GM19240 (cell line): ENCODE measurements around the gene ACOX1.
"Not testable (repeated sequence)": the region's sequence is repeated elsewhere in the genome, so short reads cannot be mapped to it uniquely, and the experiment has no call there.

Experiments used
- DNase-seq: peaks from one replicate; pipeline ENCODE4 v3.0.0; 2011; ENCODE audit warnings: low spot score; ENCODE audit not compliant: insufficient read length

ACOX1 gene

DNA sequence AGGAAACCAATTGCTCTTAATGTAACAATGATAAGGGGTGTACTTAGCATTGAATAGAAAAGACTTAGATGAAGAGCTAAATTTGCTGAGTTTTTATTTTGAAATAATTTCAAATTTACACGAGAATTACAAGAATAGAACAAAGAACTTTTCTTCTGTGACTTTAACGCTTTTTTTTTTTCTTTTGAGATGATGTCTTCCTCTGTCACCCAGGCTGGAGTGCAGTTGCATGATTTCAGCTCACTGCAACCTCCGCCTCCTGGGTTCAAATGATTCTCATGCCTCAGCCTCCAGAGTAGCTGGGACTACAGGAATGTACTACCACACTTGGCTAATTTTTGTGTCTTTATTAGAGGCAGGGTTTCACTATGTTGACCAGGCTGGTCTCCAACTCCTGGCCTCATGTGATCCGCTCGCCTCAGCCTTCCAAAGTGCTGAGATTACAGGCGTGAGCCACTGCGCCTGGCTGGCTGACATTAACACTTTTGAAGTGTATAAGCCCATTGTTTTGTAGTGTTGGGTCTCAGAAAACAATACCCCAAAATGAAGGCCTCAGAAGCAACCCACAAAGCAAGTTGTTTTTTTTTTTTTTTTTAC is 2.2 kb upstream of the ACOX1 start:
- DNase-seq = no peak

DNA sequence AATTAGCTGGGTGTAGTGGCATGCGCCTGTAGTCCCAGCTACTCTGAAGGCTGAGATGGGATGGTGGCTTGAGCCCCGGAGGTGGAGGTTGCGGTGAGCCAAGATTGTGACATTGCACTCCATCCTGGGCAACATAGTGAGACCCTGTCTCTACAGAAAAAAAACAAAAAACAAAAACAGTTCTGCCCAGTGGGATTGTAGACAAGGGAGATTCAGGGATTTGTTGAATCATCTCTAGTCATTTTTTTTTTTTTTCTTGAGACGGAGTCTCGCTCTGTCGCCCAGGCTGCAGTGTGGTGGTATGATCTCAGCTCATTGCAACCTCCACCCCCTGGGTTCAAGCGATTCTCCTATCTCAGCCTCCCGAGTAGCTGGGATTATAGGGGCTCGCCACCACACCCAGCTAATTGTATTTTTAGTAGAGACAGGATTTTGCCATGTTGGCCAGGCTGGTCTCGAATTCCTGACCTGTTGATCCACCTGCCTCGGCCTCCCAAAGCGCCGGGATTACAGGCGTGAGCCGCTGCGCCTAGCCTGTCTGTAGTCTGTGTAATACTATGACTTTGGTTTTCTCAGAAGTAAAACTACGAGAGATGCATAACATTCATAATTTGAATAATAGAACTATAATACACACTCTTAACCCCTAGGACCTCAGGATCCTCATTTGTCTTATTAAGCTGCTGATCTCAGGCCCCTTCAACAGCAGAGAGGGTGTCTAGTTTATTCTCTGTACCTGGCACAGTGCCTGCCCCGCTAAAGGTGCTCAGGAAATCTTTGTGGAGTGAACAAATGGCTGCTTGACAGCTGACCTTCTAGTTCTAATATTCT is 1.4 kb upstream of the ACOX1 start:
- DNase-seq = no peak

DNA sequence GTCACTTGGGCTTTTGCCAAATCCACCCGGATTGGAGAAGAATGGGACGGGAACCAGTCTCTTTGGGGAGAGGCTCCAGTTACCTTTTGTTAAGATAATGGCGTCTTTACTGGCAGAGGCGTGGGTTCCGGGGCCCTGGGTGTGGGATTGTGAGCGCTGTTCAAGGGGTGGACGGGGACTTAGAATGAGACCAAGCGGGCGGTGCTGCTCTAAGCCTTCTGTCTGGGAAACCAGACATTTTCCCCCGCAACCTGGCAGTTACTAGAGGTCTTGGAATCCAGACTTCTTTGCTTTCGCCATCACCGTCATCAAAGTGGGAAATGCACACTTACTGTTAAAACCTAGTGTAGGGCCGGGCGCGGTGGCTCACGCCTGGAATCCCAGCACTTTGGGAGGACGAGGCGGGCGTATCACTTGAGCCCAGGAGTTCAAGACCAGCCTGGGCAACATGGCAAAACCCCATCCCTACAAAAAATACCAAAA is 780 bp upstream of the ACOX1 start:
- no peak for DNase-seq

DNA sequence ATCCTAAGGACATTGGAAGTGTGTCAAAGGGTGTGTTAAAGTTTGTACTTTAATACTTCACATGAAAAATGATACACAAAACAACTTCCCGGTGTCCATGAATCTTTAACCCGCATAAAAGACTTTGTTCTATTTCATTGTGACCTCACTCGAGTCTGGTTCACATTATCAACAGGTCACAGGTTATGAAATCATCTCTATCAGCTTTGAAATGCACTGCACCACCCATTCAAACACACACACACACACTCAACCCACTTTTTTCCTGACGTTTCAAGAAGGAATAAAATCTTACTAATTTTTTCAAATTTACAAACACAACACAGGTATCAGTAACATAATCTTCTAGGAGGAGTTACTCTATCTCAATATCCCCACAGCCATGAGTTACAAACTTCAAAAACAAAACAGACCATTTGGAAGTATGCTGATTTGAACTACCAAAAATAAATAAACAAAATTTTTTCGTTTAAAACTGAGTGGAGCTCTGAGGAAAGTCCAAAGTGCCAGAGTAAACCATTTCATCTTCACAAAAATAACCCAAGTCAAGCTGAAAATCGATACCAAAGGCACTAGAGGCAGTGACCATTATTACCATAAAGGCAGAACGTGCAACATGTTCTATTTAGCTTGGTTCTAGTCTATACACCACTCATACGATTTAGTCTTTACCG is 2.7 kb downstream of the ACOX1 start:
- DNase-seq = no peak

DNA sequence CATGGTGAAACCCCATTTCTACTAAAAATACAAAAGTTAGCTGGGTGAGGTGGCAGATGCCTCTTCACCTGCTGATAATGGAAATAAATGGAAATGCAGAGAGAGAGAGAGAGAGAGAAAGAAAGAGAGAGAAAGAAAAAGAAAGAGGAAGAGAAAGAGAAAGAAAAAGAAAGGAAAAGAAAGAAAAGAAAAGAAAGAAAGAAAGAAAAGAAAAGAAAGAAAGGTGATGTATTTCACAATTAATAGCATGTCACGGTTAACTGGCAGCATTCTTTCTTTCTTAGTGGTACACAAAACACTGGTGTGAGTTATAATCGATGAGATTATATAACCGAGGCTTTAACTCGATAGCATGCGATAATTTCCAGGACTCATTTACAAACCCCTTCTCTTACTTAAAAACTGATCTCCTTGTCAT is 3.2 kb downstream of the ACOX1 start:
- no peak for DNase-seq

DNA sequence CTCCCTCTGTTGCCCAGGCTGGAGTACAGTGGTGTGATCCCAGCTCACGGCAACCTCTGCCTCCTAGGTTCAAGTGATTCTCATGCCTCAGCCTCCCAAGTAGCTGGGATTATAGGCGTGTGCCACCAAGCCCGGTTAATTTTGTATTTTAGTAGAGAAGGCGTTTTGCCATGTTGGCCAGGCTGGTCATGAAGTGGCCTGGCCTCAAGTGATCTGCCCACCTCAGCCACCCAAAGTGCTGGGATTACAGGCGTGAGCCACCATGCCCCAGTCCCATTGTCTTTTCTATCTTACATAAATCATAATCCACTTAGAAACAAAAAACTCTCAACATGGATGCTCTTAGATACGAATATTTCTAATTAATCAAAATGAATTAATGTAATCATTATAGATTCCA is 3.8 kb downstream of the ACOX1 start:
- DNase-seq = not testable (repeated sequence)

DNA sequence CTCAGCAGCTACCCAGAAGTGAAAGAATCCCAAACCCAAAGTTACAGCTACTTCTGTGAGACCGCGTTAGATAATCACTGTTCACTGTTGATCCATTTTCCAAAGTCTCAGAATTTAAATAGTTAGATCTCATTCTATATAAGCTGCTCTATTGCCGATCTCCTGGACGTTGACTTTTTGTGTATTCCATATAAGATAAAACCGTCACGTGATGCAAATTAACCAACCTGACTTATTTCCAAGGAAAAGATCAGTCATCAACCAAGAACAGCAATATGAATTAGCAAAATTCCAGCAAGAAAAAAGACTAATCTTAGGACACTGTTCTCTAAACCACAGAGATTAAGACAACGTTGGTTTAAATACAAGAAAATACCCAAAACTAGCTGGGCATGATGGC is 8.3 kb downstream of the ACOX1 start:
- DNase-seq = no peak

DNA sequence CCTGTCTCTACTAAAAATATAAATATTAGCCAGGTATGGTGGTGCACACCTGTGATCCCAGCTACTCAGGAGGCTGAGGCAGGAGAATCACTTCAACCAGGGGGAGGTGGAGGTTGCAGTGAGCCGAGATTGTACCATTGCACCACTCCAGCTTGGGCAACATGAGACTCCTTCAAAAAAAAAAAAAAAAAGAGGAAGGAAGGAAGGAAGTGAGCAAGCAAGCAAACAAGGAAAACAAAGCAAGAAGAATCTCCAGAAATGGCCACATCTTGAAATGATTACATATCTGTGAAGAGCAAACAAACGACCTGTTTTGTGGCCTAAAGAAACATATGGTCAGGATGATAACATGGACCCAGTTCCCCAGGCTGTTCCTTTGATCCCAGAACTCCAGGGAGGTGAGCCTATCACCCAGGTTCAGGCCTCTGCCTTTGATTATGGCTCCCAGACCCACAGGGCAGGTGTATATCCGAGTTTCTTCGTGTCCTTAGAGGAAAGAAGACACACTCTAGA is 8.9 kb downstream of the ACOX1 start:
- no peak for DNase-seq

DNA sequence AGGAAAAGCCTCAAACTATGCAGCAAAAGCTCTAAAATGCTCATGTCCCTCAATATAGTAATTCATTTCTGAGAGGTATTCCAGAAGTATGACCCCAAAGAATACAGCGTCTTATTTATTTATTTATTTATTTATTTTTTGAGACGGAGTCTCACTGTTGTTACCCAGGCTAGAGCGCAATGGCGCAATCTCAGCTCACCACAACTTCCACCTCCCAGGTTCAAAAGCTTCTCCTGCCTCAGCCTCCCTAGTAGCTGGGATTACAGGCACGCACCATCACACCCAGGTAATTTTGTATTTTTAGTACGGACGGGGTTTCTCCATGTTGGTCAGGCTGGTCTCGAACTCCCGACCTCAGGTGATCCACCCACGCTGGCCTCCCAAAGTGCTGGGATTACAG is 9.9 kb downstream of the ACOX1 start:
- not testable (repeated sequence) for DNase-seq

DNA sequence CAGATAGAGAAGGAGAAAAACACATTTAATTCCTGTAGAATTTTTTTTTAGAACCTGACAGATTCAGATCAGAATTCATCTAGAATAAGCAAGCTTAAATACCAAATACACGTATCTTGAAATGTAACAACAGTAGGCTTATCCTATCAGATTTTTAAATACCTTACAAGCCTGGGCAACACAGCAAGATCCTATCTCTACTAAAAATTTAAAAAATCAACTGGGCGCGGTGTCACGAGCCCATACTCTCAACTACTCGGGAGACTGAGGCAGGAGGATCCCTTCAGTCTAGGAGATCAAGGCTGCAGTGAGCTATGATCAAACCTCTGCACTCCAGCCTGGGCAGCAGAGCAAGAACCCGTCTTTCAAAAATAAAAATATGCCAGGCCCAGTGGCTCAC is 13.5 kb downstream of the ACOX1 start:
- no peak for DNase-seq

DNA sequence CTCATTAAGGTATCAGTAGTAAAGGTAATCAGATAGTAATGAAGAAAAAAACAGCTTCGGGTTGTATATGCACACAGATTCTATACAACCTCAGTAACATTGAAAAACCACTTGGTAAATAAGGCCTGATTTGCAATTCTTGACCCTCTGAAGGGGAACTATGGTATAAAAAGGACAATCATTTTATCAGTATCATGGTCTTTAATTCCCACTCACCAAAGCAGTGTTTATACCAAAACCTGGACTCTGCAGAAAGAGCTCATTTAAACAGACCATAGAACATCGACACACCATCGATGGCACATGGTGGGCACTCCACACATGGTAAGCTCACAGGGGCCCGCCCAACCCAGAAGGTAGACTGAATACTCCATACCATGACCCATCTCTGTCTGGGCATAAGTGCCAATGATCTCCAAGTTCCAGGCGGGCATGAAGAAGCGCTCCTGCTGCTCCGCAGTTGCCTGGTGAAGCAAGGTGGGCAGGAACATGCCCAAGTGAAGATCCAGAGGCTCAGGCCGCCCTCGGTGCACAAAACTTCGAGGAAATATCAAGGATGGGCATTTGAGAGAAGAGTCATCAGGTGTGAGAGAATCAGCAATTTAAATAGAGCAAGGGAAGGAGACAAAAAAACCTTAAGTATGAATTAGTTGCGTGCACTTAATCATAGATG is 19.0 kb downstream of the ACOX1 start:
- DNase-seq = no peak

DNA sequence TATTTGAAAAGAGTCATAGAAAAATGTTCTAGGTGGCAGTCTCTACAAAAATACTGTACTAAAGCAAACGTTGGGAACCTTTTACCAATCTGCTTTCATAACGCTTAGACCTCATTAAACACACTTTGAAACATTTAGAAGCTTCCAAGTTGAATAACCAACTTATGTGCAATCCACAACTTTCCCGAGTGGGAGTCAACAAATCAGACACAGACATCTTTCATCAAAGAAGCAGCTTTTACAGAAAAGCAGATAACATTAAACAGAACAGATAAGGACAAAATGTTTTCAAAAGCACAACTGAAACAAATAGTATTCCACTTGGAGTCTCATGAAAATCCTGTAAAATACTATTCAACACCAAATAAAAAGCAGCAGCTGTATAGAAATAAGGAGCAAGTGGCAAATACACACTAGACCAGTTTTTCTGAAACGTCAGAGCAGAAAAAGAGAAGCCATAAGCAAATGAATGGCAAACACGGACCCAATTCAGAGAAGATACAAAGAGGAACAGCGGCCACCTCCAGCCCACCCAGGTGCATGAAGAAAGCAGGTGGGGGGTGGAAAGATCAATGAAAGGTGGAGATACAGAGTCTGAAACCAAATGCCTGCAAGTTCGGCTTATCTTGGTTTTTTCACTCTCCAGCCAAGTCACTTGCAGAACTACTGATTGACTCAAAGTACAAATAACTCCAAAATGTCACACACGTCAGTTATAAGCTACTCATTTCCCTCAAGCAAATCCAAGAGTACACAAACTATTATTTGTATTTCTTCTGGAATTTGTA is 19.7 kb downstream of the ACOX1 start:
- no peak for DNase-seq

DNA sequence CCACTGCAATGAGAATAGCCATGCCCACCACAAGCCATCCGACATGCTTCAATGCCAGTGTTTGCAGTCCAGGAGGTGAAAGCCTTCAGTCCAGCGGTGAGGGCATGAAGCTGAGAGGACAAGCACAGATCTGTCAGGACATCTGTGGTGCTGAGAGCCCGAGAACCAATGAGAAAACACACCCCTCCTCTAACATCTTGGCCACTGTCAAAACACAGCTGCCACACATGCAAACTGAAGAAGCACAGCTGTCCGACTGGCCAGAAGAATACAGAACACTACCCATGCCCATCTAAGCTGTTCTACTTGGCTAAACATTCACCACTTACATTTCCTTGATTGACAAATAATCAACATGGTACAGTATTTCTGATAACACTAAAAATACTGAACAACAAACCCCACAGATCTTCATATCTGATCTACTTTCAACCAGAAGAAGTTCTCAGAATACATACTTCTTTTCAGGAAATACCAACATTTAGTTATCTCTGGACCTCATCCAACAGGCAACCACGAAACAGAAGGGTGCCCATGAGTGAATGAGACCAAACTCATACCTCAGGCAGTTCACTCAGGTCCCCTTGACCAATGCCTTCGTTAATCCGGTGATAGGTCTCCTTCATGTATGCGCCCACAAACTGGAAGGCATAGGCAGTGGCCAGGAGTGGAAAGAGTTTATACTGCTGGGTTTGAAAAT is 28.0 kb downstream of the ACOX1 start:
- no peak for DNase-seq

DNA sequence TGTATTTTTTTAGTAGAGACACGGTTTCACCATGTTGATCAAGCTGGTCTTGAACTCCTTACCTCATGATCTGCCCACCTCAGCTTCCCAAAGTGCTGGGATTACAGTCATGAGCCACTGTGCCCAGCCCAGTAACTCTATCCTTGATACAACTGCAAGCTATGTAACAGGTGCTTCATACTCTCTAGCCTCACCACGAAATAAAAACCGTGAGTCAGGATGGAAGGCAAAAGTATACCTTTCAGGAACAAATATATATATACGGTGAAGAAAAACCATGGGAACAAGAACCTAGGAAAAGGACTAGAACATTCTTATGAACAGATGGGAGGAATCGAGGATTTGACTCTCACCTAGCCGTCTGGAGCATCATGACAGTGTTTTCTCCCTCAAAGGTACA is 28.5 kb downstream of the ACOX1 start:
- no peak for DNase-seq

DNA sequence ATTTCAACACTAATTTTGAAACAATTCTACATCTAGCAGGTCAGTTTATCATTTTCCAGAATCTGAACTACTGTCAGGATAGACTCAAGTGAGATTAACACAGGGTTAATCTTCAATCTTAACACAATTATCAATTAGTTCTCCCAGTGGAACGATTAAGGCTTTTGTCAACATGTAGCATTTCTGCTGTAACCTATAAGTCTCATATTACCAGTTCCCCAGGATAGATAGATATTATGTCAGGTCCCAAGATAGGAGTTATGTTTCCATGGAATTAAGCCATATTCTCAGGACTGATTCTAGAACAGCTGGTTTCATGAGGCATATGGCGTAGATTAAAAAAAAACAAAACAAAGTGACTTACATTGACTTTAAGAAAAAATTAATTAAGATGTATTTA is 33.8 kb downstream of the ACOX1 start:
- DNase-seq = no peak

DNA sequence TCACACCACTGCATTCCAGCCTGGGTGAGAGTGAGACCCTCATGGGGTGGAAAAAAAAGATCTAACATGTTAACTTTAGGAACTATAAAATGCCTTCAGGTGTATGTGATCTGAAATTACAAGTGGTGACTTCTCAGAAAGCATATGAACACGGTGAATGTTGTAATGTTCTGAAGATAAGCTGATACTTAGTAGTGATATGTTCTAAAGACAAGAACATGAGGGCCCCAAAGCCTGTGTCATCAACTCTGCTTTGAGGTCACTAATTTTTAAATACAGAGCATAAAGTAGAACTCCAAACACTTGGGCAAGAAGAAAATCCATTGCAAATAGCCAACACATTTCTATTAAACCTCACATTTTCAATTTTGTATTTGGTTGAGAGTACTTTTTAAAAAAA is 35.5 kb downstream of the ACOX1 start:
- no peak for DNase-seq

DNA sequence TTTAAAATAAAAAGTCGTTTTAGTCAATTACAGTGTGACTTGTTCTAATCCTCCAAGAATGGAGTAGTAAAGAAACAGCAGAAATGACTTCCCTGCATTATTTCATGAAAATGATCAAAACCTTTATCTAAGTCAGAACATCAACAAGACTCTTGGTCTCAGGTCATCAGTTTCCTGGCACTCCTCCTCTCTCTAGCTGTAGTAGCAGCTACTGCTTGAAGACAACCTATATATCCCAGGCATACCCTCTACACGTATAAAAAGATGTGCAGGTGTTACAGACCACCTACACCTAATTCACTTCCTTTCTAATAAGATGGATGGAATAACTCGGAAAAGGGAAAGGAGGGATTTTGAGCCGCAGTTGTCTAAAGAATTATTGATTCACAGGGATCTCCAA is 36.5 kb downstream of the ACOX1 start:
- no peak for DNase-seq

DNA sequence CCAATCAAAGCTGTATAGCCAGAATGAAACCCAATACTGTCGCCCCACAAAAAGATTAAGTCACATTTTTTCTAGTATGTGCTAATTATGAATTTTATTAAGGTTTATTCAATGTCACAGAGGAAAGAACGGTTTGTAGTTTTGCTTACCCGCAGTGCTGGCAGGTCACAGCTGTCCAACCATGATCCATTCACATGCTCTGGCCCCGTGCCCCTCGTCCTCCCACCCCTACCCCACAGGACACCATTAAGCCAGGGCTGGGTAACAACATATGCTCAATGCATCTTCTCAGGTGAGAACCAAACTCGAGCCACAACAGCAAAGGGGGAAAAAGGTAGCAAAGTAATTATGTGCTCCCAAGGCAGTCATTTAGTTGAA is 37.5 kb downstream of the ACOX1 start:
- no peak for DNase-seq

DNA sequence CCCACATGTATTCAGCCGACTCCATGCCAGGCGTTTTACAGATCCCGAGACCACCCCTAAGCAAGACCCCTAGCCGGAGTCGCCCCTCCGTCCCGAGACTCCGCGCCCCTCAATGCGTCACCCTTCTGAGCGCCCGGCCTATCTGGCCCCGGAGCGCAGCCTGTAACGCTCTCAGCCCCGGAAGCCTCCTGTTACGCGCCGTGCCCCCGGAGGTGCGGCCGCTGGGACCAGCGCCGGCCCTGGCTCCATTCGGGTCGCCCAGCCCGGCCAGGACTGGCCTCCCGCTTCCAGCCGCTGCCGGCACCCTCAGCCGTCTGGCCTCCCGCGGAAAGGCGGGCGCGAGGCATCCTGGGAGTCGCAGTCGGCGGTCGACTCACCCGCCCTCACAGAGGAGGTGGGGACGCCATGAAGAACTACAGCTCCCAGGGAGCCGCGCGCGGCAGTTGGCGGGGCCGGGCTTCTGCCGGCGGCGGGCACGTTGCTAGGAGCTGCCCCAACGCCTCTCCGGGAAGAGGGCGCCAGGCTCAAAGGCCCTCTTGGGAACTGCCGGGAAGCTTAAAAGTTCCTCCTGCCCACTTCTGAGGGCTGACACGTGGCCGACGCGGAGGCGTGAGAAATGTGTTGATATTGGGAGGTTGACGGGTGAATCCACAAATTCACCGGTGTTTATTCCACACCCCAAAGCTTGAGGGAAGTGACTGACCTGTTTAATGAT is 38.1 kb downstream of the ACOX1 start, which contains the start of gene FBF1:
FBF1 (minus strand) TSS at position 316 of the 715 bp plus-strand sequence. CDS start 2,893 bp downstream, outside the sequence.
- DNase-seq = peak; percentile 98

DNA sequence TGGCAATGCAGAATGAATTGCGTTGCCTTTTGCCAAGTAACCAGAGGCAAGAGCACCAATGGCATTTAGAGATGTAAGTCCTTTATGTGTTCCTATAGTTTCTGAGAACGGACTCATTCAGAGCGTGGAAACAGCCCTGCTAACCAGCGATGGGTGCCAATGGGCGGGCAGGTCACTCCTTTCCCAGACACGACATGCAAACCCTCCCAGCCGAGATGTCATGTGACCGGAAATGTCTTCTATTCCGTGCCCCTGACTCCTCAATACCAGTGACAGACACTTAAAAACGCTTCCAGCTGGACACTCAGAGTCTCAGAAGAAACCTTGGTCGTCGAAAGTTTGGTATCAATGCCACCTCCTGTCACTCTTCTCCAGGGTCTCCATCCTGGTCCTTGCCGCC is 41.3 kb downstream of the ACOX1 start:
- DNase-seq = no peak
